Liver (tissue), 3 donors: Measurements from ENCODE around the gene HADHB.

Experiments used
- EGR1 ChIP-seq, 2 donors: IDR thresholded peaks; 2 replicates each; pipeline ENCODE4 v1.6.1; 2016 to 2018; ENCODE audit warnings: antibody characterized with exemption in 2 of 2, low read depth in 2 of 2
- GABPA ChIP-seq, 2 donors: IDR thresholded peaks in 1 of 2; conservative IDR thresholded peaks in 1 of 2; 2 replicates each; pipeline ENCODE4 v1.6.1; 2016; ENCODE audit warnings: antibody characterized with exemption in 2 of 2, mild to moderate bottlenecking in 1 of 2, moderate library complexity in 1 of 2
- JUND ChIP-seq, 2 donors: IDR thresholded peaks; 2 replicates each; pipeline ENCODE4 v1.6.1; 2016; ENCODE audit warnings: antibody characterized with exemption in 2 of 2
- RXRA ChIP-seq, 2 donors: IDR thresholded peaks; 2 replicates each; pipeline ENCODE4 v1.6.1; 2017 to 2018; ENCODE audit warnings: antibody characterized with exemption in 2 of 2, mild to moderate bottlenecking in 1 of 2
- SP1 ChIP-seq: IDR thresholded peaks from 2 replicates; pipeline ENCODE4 v1.6.1; 2018; ENCODE audit warnings: antibody characterized with exemption, mild to moderate bottlenecking
- TAF1 ChIP-seq: conservative IDR thresholded peaks from 2 replicates; pipeline ENCODE4 v1.6.1; 2016; ENCODE audit warnings: antibody characterized with exemption, mild to moderate bottlenecking
- YY1 ChIP-seq: IDR thresholded peaks from 2 replicates; pipeline ENCODE4 v1.6.1; 2016; ENCODE audit warnings: antibody characterized with exemption, mild to moderate bottlenecking
- TF ChIP-seq, protein P1 (sequence below): fragments of 150-350 bp; IDR thresholded peaks from 2 replicates; pipeline ENCODE4 v1.5.1; 2017; ENCODE audit warnings: improper control_type of control experiment, low read depth, low read length; ENCODE audit not compliant: missing input control
- TF ChIP-seq, protein P2 (sequence below): IDR thresholded peaks from 2 replicates; pipeline ENCODE4 v1.6.1; 2016; ENCODE audit warnings: antibody characterized with exemption
- TF ChIP-seq, protein P3 (sequence below): IDR thresholded peaks from 2 replicates; pipeline ENCODE4 v1.6.1; 2016; ENCODE audit warnings: antibody characterized with exemption
- TF ChIP-seq, protein P4 (sequence below): IDR thresholded peaks from 2 replicates; pipeline ENCODE4 v1.6.1; 2016; ENCODE audit warnings: antibody characterized with exemption
- TF ChIP-seq, protein P5 (sequence below): IDR thresholded peaks from 2 replicates; pipeline ENCODE4 v1.6.1; 2016; ENCODE audit warnings: antibody characterized with exemption, mild to moderate bottlenecking
- donor health status: healthy.
- donor health status: healthy.

DNA sequence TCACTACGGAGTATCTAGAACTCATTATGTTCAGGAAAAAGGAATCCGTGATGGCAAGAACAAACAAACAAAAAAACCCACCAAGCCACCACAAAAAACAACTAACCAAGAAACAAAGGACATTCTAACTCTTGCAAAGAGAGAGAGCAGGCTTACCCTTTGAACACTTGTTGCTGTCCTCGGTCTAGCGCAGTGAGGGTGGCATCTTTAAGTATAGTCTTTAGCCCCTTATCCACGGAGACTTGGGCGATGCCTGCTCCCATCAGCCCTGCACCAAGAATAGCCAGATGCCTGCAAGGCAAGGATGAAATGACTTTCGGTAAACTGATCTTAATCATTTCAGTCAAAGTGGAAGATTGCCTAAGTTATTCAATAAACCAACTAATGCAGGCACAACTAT, 40.8 kb upstream of the HADHB start:
- TF ChIP-seq, protein P1, sequence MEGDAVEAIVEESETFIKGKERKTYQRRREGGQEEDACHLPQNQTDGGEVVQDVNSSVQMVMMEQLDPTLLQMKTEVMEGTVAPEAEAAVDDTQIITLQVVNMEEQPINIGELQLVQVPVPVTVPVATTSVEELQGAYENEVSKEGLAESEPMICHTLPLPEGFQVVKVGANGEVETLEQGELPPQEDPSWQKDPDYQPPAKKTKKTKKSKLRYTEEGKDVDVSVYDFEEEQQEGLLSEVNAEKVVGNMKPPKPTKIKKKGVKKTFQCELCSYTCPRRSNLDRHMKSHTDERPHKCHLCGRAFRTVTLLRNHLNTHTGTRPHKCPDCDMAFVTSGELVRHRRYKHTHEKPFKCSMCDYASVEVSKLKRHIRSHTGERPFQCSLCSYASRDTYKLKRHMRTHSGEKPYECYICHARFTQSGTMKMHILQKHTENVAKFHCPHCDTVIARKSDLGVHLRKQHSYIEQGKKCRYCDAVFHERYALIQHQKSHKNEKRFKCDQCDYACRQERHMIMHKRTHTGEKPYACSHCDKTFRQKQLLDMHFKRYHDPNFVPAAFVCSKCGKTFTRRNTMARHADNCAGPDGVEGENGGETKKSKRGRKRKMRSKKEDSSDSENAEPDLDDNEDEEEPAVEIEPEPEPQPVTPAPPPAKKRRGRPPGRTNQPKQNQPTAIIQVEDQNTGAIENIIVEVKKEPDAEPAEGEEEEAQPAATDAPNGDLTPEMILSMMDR: no peak
- TF ChIP-seq, protein P2, sequence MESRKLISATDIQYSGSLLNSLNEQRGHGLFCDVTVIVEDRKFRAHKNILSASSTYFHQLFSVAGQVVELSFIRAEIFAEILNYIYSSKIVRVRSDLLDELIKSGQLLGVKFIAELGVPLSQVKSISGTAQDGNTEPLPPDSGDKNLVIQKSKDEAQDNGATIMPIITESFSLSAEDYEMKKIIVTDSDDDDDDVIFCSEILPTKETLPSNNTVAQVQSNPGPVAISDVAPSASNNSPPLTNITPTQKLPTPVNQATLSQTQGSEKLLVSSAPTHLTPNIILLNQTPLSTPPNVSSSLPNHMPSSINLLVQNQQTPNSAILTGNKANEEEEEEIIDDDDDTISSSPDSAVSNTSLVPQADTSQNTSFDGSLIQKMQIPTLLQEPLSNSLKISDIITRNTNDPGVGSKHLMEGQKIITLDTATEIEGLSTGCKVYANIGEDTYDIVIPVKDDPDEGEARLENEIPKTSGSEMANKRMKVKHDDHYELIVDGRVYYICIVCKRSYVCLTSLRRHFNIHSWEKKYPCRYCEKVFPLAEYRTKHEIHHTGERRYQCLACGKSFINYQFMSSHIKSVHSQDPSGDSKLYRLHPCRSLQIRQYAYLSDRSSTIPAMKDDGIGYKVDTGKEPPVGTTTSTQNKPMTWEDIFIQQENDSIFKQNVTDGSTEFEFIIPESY: no peak
- TF ChIP-seq JUND (IDR thresholded peaks at IDR 0.05): no peak
- TF ChIP-seq EGR1 (IDR thresholded peaks at IDR 0.05; ENCODE audit: low read depth in 2 of 2): no peak
- no peak for TF ChIP-seq GABPA (IDR thresholded peaks at IDR 0.05 in 1 of 2, conservative IDR thresholded peaks at IDR 0.05 in 1 of 2)
- TF ChIP-seq TAF1: no peak
- TF ChIP-seq, protein P3, sequence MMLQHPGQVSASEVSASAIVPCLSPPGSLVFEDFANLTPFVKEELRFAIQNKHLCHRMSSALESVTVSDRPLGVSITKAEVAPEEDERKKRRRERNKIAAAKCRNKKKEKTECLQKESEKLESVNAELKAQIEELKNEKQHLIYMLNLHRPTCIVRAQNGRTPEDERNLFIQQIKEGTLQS: no peak
- no peak for TF ChIP-seq SP1
- TF ChIP-seq, protein P4, sequence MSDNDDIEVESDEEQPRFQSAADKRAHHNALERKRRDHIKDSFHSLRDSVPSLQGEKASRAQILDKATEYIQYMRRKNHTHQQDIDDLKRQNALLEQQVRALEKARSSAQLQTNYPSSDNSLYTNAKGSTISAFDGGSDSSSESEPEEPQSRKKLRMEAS: no peak
- TF ChIP-seq, protein P5, sequence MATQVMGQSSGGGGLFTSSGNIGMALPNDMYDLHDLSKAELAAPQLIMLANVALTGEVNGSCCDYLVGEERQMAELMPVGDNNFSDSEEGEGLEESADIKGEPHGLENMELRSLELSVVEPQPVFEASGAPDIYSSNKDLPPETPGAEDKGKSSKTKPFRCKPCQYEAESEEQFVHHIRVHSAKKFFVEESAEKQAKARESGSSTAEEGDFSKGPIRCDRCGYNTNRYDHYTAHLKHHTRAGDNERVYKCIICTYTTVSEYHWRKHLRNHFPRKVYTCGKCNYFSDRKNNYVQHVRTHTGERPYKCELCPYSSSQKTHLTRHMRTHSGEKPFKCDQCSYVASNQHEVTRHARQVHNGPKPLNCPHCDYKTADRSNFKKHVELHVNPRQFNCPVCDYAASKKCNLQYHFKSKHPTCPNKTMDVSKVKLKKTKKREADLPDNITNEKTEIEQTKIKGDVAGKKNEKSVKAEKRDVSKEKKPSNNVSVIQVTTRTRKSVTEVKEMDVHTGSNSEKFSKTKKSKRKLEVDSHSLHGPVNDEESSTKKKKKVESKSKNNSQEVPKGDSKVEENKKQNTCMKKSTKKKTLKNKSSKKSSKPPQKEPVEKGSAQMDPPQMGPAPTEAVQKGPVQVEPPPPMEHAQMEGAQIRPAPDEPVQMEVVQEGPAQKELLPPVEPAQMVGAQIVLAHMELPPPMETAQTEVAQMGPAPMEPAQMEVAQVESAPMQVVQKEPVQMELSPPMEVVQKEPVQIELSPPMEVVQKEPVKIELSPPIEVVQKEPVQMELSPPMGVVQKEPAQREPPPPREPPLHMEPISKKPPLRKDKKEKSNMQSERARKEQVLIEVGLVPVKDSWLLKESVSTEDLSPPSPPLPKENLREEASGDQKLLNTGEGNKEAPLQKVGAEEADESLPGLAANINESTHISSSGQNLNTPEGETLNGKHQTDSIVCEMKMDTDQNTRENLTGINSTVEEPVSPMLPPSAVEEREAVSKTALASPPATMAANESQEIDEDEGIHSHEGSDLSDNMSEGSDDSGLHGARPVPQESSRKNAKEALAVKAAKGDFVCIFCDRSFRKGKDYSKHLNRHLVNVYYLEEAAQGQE: no peak
- no peak for TF ChIP-seq RXRA (IDR thresholded peaks at IDR 0.05)
- TF ChIP-seq YY1: no peak
